Left cardiac atrium (tissue), 4 donors: Measurements from ENCODE around the gene MYH3. TPM values are rescaled to one million over a fixed set of nuclear protein-coding genes. Genes with fewer than 3 reads are reported as not detected.

ENCODE experiments used
- ATAC-seq, 2 donors: fragments of 200-7000 bp; cut with Tn5 transposase; one replicate each; pipeline ENCODE4 v1.9.1; 2020; ENCODE audit warnings: mild to moderate bottlenecking in 2 of 2, moderate library complexity in 2 of 2
- DNase-seq: peaks from one replicate; pipeline ENCODE4 v3.0.0-alpha.2; 2020
- intact Hi-C, 2 donors: fragments of 100-400 bp; cut with DNase I; formaldehyde crosslinking; loops; one replicate each; pipeline versions ENCODE4 v1.14.1 to v1.15.1; 2022 to 2023
- total RNA-seq, 2 donors: library from RNA; stranded (reverse); fragmentation: NEBNext Ultra II Directional; extraction: Animal tissue kit (Norgen Biotek cat#: 25700); gene quantifications; one replicate each; pipeline ENCODE4 v1.2.1, GENCODE V29; 2021
- donor health status: DM: no; HTN: yes; CAD: no.
- donor health status: DM: no; HTN: yes; CAD: no; lungs with severe emphysema.
- donor health status: DM: yes; HTN: yes; CAD: no.
- donor health status: Dilated cardiomyopathy.

The MYH3 gene
- total RNA-seq, 2 donors from 2014 or later = 0.53 to 1.9 TPM

DNA sequence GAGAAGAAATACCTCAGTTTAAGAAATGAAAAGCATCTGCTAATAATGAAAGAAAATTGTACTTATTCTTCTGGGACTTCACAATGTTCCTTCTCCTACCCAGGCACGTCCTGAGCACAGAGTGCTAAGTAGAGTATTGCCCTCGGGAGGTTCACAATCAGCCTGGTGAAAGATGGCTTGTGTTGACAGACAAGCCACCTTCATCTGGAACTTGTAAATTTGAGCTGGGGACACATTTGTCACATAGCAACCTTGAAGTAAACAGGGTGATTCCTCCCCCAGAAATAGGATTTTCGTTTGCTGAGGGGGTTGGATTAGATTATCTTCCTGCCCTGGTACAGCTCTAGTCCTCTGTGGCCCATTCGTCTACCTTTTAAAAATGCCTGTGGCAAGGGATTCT lies 73.3 kb downstream of the MYH3 start:
- DNase-seq (no peak), ATAC-seq (no peak)
- intact Hi-C loops = no loop called here

GRCh38 chr17:10579270-10579669 lies 77.8 kb downstream of the MYH3 start:
- no peak for ATAC-seq
- intact Hi-C loops = no loop called here
- no peak for DNase-seq

Other genes starting within 250 kb of the MYH3 start
- gene MYH8, start 235.4 kb downstream of the MYH3 start, total RNA-seq = not detected
- not detected for gene MYH4, start 187.8 kb downstream of the MYH3 start, total RNA-seq
- not detected for gene MYH1, start 138.8 kb downstream of the MYH3 start, total RNA-seq
- not detected for gene MYH2, start 107.7 kb downstream of the MYH3 start, total RNA-seq
- 10 to 100 TPM; 26.9 to 27.1 TPM for gene SCO1, start 40.2 kb upstream of the MYH3 start, total RNA-seq
- gene ADPRM, start 40.3 kb upstream of the MYH3 start, total RNA-seq = 1 to 10 TPM; 3.7 to 5.2 TPM
- gene TMEM220, start 72.7 kb upstream of the MYH3 start, total RNA-seq = 1 to 10 TPM; 7.7 to 8.0 TPM
- gene TMEM238L, start 146.8 kb upstream of the MYH3 start, total RNA-seq = not detected
- gene PIRT, start 180.8 kb upstream of the MYH3 start, total RNA-seq = not detected